H1 (cell line): ENCODE measurements around the gene BATF2. TPM values are rescaled to one million over a fixed set of nuclear protein-coding genes. Genes with fewer than 3 reads are reported as not detected.

Source experiments
- CTCF ChIA-PET: fragments of 300-600 bp; sonication (Branson Sonifier 250); formaldehyde crosslinking; loops from one replicate; lab custom pipeline; 2021; ENCODE audit not compliant: partially characterized antibody; lab: Charles Lee
- POLR2A ChIA-PET: fragments of 300-600 bp; sonication (Branson Sonifier 250); formaldehyde crosslinking; loops from one replicate; lab custom pipeline; 2021; ENCODE audit warnings: inconsistent platforms; ENCODE audit not compliant: partially characterized antibody; lab: Charles Lee
- DNase-seq, 2 experiments: peaks; one replicate each; pipeline versions ENCODE4 v3.0.0 to v3.0.0-alpha.2; 2010 to 2022; ENCODE audit warnings: low spot score in 2 of 2, low read depth in 1 of 2, mixed read lengths in 1 of 2
- FAIRE-seq: peaks from 2 replicates; lab custom pipeline; 2011; peaks lifted over from hg19 to GRCh38; lab: Jason Lieb, UNC
- H2AFZ ChIP-seq: 2 replicates; pipeline ENCODE4 v1.8.1; 2012; ENCODE audit warnings: low read length, inconsistent platforms
- H2AK5ac ChIP-seq: 2 replicates; pipeline ENCODE4 v1.6.1; 2013; ENCODE audit warnings: low read depth, low read length
- H2BK120ac ChIP-seq: replicated peaks from 2 replicates; pipeline ENCODE3; 2013; ENCODE audit warnings: low read depth, low read length, inconsistent platforms
- H2BK12ac ChIP-seq: 2 replicates; pipeline ENCODE4 v1.6.1; 2013; ENCODE audit warnings: low read depth, low read length
- H2BK15ac ChIP-seq: 2 replicates; pipeline ENCODE4 v1.6.1; 2013; ENCODE audit warnings: low read length
- H2BK20ac ChIP-seq: 2 replicates; pipeline ENCODE4 v1.6.1; 2013; ENCODE audit warnings: low read length
- H2BK5ac ChIP-seq: 2 replicates; pipeline ENCODE4 v1.6.1; 2013; ENCODE audit warnings: low read depth, low read length
- H3K14ac ChIP-seq: 2 replicates; pipeline ENCODE4 v1.6.1; 2013; ENCODE audit warnings: inconsistent platforms; ENCODE audit not compliant: insufficient read length
- H3K18ac ChIP-seq: 2 replicates; pipeline ENCODE4 v1.6.1; 2013; ENCODE audit warnings: low read length; ENCODE audit errors: extremely low read depth
- H3K23ac ChIP-seq: 2 replicates; pipeline ENCODE4 v1.6.1; 2013; ENCODE audit warnings: inconsistent platforms; ENCODE audit not compliant: insufficient read length
- H3K23me2 ChIP-seq: 2 replicates; pipeline ENCODE4 v1.6.1; 2013; ENCODE audit warnings: low read depth, low read length
- H3K27ac ChIP-seq: 2 replicates; pipeline ENCODE4 v1.6.1; 2011; ENCODE audit warnings: low read depth, low read length, inconsistent platforms
- H3K27me3 ChIP-seq, 4 experiments: replicated peaks in 1 of 4; 1 replicate in 1 of 4; 2 replicates in 3 of 4; pipeline versions ENCODE4 v1.6.1 to v1.8.1; 2011 to 2013; ENCODE audit warnings: low read length in 3 of 4, mild to moderate bottlenecking in 3 of 4, inconsistent platforms in 2 of 4, mixed read lengths in 2 of 4, moderate library complexity in 1 of 4; ENCODE audit not compliant: control insufficient read depth in 3 of 4, insufficient read depth in 3 of 4; ENCODE audit errors: extremely low read depth in 1 of 4
- H3K36me3 ChIP-seq, 4 experiments: 2 replicates each; pipeline versions ENCODE4 v1.6.1 to v1.8.1; 2011 to 2013; ENCODE audit warnings: mild to moderate bottlenecking in 4 of 4, low read length in 3 of 4, moderate library complexity in 2 of 4, control low read depth in 1 of 4, inconsistent platforms in 1 of 4; ENCODE audit not compliant: insufficient read depth in 4 of 4, control insufficient read depth in 2 of 4
- H3K4ac ChIP-seq: replicated peaks from 2 replicates; pipeline ENCODE3; 2013; ENCODE audit warnings: low read length, low read depth, mixed read lengths, inconsistent platforms; ENCODE audit not compliant: insufficient read length
- H3K4me1 ChIP-seq, 4 experiments: replicated peaks in 1 of 4; 1 replicate in 1 of 4; 2 replicates in 3 of 4; pipeline versions ENCODE4 v1.6.1 to v1.8.1; 2011 to 2013; ENCODE audit warnings: low read length in 3 of 4, inconsistent platforms in 2 of 4, mixed read lengths in 1 of 4; ENCODE audit not compliant: insufficient read depth in 4 of 4, control insufficient read depth in 3 of 4
- H3K4me2 ChIP-seq, 2 experiments: 2 replicates each; pipeline versions ENCODE4 v1.6.1 to v1.8.1; 2011 to 2013; ENCODE audit warnings: low read depth in 2 of 2, low read length in 2 of 2, control low read depth in 1 of 2, inconsistent platforms in 1 of 2, mild to moderate bottlenecking in 1 of 2; ENCODE audit not compliant: insufficient read depth in 1 of 2
- H3K4me3 ChIP-seq, 4 experiments: fragments of 200-600, 300-600 bp in 1 of 4; sonication (generic), shearing (Covaris generic), sonication (Bioruptor Twin) in 1 of 4; 2 replicates each; pipeline versions ENCODE4 v1.5.1 to v1.8.1; 2011 to 2016; ENCODE audit warnings: low read length in 4 of 4, low read depth in 3 of 4, control low read depth in 2 of 4, inconsistent platforms in 2 of 4, mild to moderate bottlenecking in 2 of 4, mixed read lengths in 1 of 4, moderate library complexity in 1 of 4; ENCODE audit not compliant: insufficient read depth in 2 of 4; ENCODE audit errors: extremely low read depth in 1 of 4
- H3K56ac ChIP-seq: replicated peaks from 2 replicates; pipeline ENCODE3; 2013; ENCODE audit warnings: low read depth, mild to moderate bottlenecking, mixed read lengths, low read length, inconsistent platforms; ENCODE audit not compliant: insufficient read length
- H3K79me1 ChIP-seq: 2 replicates; pipeline ENCODE4 v1.6.1; 2013; ENCODE audit warnings: low read depth, low read length, control low read depth
- H3K79me2 ChIP-seq, 2 experiments: 2 replicates each; pipeline versions ENCODE4 v1.6.1 to v1.8.1; 2012 to 2013; ENCODE audit warnings: low read length in 2 of 2, mild to moderate bottlenecking in 2 of 2, inconsistent platforms in 1 of 2; ENCODE audit not compliant: insufficient read depth in 2 of 2, control insufficient read depth in 1 of 2
- H3K9ac ChIP-seq, 4 experiments: replicated peaks in 1 of 4; 1 replicate in 1 of 4; 2 replicates in 3 of 4; pipeline versions ENCODE4 v1.6.1 to v1.8.1; 2011 to 2013; ENCODE audit warnings: low read depth in 3 of 4, low read length in 3 of 4, control low read depth in 2 of 4, mild to moderate bottlenecking in 2 of 4, moderate library complexity in 2 of 4, inconsistent platforms in 1 of 4; ENCODE audit errors: extremely low read depth in 1 of 4
- H3K9me3 ChIP-seq, 2 experiments: 2 replicates each; pipeline versions ENCODE4 v1.6.1 to v1.8.1; 2012 to 2013; ENCODE audit warnings: mild to moderate bottlenecking in 2 of 2, moderate library complexity in 2 of 2, control low read depth in 1 of 2, inconsistent platforms in 1 of 2, low read depth in 1 of 2, low read length in 1 of 2, mixed read lengths in 1 of 2; ENCODE audit not compliant: insufficient read depth in 2 of 2
- H4K20me1 ChIP-seq, 2 experiments: replicated peaks in 1 of 2; 2 replicates each; pipeline versions ENCODE3 to v1.8.1; 2011 to 2013; ENCODE audit warnings: inconsistent platforms in 2 of 2, low read length in 2 of 2, mild to moderate bottlenecking in 1 of 2; ENCODE audit not compliant: insufficient read depth in 2 of 2, control insufficient read depth in 1 of 2
- H4K5ac ChIP-seq: 2 replicates; pipeline ENCODE4 v1.6.1; 2013; ENCODE audit warnings: low read length, low read depth, mixed read lengths, inconsistent platforms; ENCODE audit not compliant: insufficient read length
- H4K8ac ChIP-seq: 2 replicates; pipeline ENCODE4 v1.8.0; 2013; ENCODE audit warnings: mild to moderate bottlenecking, moderate library complexity, low read length, inconsistent platforms; ENCODE audit not compliant: insufficient read depth; ENCODE audit errors: extremely low read depth
- H4K91ac ChIP-seq: replicated peaks from 2 replicates; pipeline ENCODE3; 2013; ENCODE audit warnings: low read length, mixed read lengths, inconsistent platforms; ENCODE audit not compliant: insufficient read length
- ASH2L ChIP-seq: fragments of 200-600, 300-600 bp; sonication (generic); IDR thresholded peaks from one replicate; pipeline ENCODE4 v1.7.1; 2017; ENCODE audit warnings: low read length
- CHD1 ChIP-seq: IDR thresholded peaks from 2 replicates; pipeline ENCODE4 v1.6.1; 2012; ENCODE audit warnings: low read depth, low read length, improper control_type of control experiment
- CREB1 ChIP-seq: IDR thresholded peaks from 2 replicates; pipeline ENCODE4 v1.6.1; 2012; ENCODE audit warnings: inconsistent platforms
- CTBP2 ChIP-seq: IDR thresholded peaks from 2 replicates; pipeline ENCODE4 v1.7.0; 2011; ENCODE audit warnings: borderline replicate concordance, mild to moderate bottlenecking, moderate library complexity, mixed read lengths, low read length; ENCODE audit not compliant: insufficient read depth, insufficient read length
- JUND ChIP-seq: IDR thresholded peaks from 2 replicates; pipeline ENCODE4 v1.6.1; 2011; ENCODE audit warnings: mild to moderate bottlenecking, improper control_type of control experiment, low read length
- NRF1 ChIP-seq: IDR thresholded peaks from 2 replicates; pipeline ENCODE4 v1.6.1; 2011; ENCODE audit warnings: mild to moderate bottlenecking, low read depth, low read length, improper control_type of control experiment
- POU5F1 ChIP-seq: IDR thresholded peaks from 2 replicates; pipeline ENCODE4 v1.6.1; 2011; ENCODE audit warnings: low read depth, mild to moderate bottlenecking, low read length, moderate library complexity
- SP1 ChIP-seq: IDR thresholded peaks from 2 replicates; pipeline ENCODE4 v1.6.1; 2011; ENCODE audit warnings: low read depth, low read length
- SP4 ChIP-seq: IDR thresholded peaks from 2 replicates; pipeline ENCODE4 v1.6.1; 2012; ENCODE audit warnings: low read length, inconsistent platforms
- SRF ChIP-seq: IDR thresholded peaks from 2 replicates; pipeline ENCODE4 v1.6.1; 2011; ENCODE audit warnings: mild to moderate bottlenecking, low read depth, low read length, moderate library complexity
- TAF7 ChIP-seq: optimal IDR thresholded peaks from 2 replicates; pipeline ENCODE3; 2011; ENCODE audit warnings: low read depth, mild to moderate bottlenecking, inconsistent platforms, low read length, moderate library complexity, borderline replicate concordance
- WGBS, 2 experiments: shearing (Covaris generic) in 1 of 2; methylation state at CpG; one replicate each; pipeline versions ENCODE4 v1.1.6 to v1.1.7; 2013 to 2015; ENCODE audit warnings: low lambda C conversion rate in 2 of 2, mixed read lengths in 2 of 2, inconsistent platforms in 1 of 2, low coverage in 1 of 2, missing lambda C conversion rate in 1 of 2; ENCODE audit not compliant: insufficient replicate concordance in 2 of 2, insufficient coverage in 1 of 2, insufficient read length in 1 of 2; ENCODE audit errors: extremely low coverage in 1 of 2, missing lambda C conversion rate in 1 of 2; 5-methylcytosine and 5-hydroxymethylcytosine counted together
- polyA plus RNA-seq, 7 experiments: library from polyadenylated mRNA; depleted of rRNA in 3 of 7; stranded (reverse) in 5 of 7; unstranded in 2 of 7; fragments of >200 nt in 5 of 7; fragments of 200-250 nt in 2 of 7; gene quantifications; 1 replicate in 5 of 7; 2 replicates in 1 of 7; 4 replicates in 1 of 7; pipeline versions ENCODE4 v1.2.1 to v1.2.3, GENCODE V29; 2011 to 2013; ENCODE audit warnings: missing spikeins in 2 of 7, mixed read lengths in 2 of 7
- total RNA-seq: library from RNA; stranded (reverse); fragmentation: NEBNext Ultra II Directional; extraction: Animal tissue kit (Norgen Biotek cat#: 25700); gene quantifications from 2 replicates; pipeline ENCODE4 v1.2.1, GENCODE V29; 2021
- TF ChIP-seq, protein P1 (sequence below), 3 experiments: IDR thresholded peaks; 1 replicate in 2 of 3; 2 replicates in 1 of 3; pipeline versions ENCODE4 v1.5.1 to v1.6.1; 2011; ENCODE audit warnings: low read length in 3 of 3, mild to moderate bottlenecking in 3 of 3, inconsistent platforms in 2 of 3, low read depth in 1 of 3, moderate library complexity in 1 of 3; ENCODE audit not compliant: insufficient read depth in 1 of 3; ENCODE audit errors: control extremely low read depth in 1 of 3

Gene BATF2
- total and polyA plus RNA-seq, 2 of the 8 experiments (the other 6 are each of a cell fraction or from before 2014, with no cell fraction given): 1.4 to 3.1 TPM

DNA sequence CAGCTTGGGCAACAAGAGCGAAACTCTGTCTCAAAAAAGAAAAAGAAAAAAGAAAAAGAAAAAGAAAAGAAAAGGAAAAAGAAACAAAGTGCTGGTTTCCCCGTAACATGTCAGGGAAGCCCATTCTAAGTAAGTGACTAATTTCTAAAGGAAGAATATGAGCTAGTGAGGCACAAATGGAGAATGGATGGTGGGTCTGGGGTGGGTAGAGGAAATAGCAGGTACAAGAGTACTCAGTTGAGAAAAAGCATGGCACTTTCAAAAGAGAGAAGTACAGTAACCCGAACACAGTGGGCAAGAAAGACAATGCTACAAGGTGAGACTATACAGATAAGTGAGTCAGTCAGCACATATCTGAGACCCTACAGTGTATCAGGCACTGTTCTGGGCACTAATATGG is 29.4 kb downstream of the BATF2 start:
- POLR2A ChIA-PET: interaction anchor here (0.6 to 0.7 kb wide), 2 partner anchors 336 to 1023 kb away, joined by 3 read pairs; no protein-coding TSS in a partner anchor
- TF ChIP-seq, protein P1, sequence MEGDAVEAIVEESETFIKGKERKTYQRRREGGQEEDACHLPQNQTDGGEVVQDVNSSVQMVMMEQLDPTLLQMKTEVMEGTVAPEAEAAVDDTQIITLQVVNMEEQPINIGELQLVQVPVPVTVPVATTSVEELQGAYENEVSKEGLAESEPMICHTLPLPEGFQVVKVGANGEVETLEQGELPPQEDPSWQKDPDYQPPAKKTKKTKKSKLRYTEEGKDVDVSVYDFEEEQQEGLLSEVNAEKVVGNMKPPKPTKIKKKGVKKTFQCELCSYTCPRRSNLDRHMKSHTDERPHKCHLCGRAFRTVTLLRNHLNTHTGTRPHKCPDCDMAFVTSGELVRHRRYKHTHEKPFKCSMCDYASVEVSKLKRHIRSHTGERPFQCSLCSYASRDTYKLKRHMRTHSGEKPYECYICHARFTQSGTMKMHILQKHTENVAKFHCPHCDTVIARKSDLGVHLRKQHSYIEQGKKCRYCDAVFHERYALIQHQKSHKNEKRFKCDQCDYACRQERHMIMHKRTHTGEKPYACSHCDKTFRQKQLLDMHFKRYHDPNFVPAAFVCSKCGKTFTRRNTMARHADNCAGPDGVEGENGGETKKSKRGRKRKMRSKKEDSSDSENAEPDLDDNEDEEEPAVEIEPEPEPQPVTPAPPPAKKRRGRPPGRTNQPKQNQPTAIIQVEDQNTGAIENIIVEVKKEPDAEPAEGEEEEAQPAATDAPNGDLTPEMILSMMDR (IDR thresholded peaks at IDR 0.05; ENCODE audit: control extremely low read depth in 1 of 3, insufficient read depth in 1 of 3, low read depth in 1 of 3, low read length in 3 of 3): no peak
- TF ChIP-seq SP4 (no peak), CREB1 (no peak), JUND (no peak), NRF1 (no peak), CTBP2 (no peak), TAF7 (no peak), POU5F1 (no peak), SP1 (no peak), ASH2L (no peak), CHD1 (no peak), SRF (no peak)

More for the DNA sequence above, 29.4 kb downstream of the BATF2 start:
- Histone ChIP-seq H4K20me1 (no peaks in the 10 kb centered on the region), H3K27me3 (peaks cover 0 to 9% (median 6%) of the 10 kb centered on the region in 4 experiments; a peak in 5 of 7 replicates), H2BK12ac (no peak overlapping the region), H3K18ac (no peak overlapping the region), H2AFZ (no peak overlapping the region), H3K9ac (no peak overlapping the region), H2AK5ac (no peak overlapping the region), H3K36me3 (no peaks in the 10 kb centered on the region), H4K5ac (no peak overlapping the region), H3K9me3 (peaks cover 0 to 4% of the 10 kb centered on the region in 2 experiments; a peak in 1 of 4 replicates), H3K23ac (no peak overlapping the region), H3K14ac (no peak overlapping the region), H3K23me2 (no peaks in the 10 kb centered on the region), H3K4me2 (no peak overlapping the region), H3K27ac (no peak overlapping the region), H3K4me3 (no peak overlapping the region), H2BK15ac (no peak overlapping the region), H2BK5ac (no peak overlapping the region), H3K4ac (no peak overlapping the region), H4K8ac (no peak overlapping the region; the same call in 1 of the 2 replicates), H3K4me1 (no peaks in the 10 kb centered on the region), H2BK120ac (no peak overlapping the region), H2BK20ac (no peak overlapping the region), H3K56ac (no peak overlapping the region), H3K79me1 (no peaks in the 10 kb centered on the region), H3K79me2 (no peaks in the 10 kb centered on the region), H4K91ac (no peak overlapping the region)
- FAIRE-seq (no peak), DNase-seq (no peak)
- CTCF ChIA-PET: interaction anchor here (1.5 kb wide), 1 partner anchor 29 kb away, joined by 5 read pairs; the partner anchor contains the start of gene BATF2
- WGBS, 2 experiments: 96% methylated on average over 3 of the region's 3 CpGs; no CpG with 5 or more reads in 1 of the 2 experiments
